ENCODE results near the gene E2F2. TPM values are rescaled to one million over a fixed set of nuclear protein-coding genes. Genes with fewer than 3 reads are reported as not detected.

E2F2 gene
- total RNA-seq, 1 donor from 2014 or later, result 23.5 TPM

DNA sequence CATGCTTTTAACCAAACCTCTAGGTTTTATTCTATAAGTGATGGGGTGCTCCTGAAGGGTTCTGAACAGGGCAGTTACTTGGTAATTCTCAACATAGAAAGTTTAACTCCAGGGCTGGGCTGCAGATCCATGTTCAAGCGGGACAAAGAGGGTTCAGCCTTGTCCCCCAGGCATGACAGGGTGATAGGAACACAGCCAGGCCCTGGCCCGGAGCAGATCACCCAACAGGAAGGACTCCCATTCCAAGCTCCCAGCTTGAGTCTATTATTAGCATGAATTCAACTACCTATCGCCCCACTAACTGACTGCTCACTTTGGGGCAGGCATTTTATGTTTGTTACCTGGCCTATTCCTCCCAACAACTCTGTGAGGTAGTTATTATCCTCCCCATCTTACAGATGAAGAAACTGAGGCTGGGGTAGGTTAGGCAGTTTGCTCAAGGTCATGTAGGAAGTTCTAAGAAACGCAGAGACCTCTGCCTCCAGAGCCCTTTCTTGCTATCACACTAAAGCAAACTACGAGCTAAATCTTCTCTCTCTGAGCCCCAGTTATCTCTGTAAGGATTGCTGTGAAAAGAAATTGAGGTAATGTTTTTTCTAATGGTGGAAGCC is 61.6 kb downstream of the E2F2 start:
- peaks cover 13% of the 10 kb centered on the region for H3K4me1 Mint-ChIP-seq
- no peak overlapping the region for H3K4me3 Mint-ChIP-seq
- no peak for DNase-seq (ENCODE audit: low read depth, low spot score)
- no peaks in the 10 kb centered on the region for H3K9me3 Mint-ChIP-seq
- no peaks in the 10 kb centered on the region for H3K27me3 Mint-ChIP-seq (ENCODE audit: low read depth)
- no peaks in the 10 kb centered on the region for H3K36me3 Mint-ChIP-seq (ENCODE audit: low read depth)
- TF ChIP-seq, protein P1, sequence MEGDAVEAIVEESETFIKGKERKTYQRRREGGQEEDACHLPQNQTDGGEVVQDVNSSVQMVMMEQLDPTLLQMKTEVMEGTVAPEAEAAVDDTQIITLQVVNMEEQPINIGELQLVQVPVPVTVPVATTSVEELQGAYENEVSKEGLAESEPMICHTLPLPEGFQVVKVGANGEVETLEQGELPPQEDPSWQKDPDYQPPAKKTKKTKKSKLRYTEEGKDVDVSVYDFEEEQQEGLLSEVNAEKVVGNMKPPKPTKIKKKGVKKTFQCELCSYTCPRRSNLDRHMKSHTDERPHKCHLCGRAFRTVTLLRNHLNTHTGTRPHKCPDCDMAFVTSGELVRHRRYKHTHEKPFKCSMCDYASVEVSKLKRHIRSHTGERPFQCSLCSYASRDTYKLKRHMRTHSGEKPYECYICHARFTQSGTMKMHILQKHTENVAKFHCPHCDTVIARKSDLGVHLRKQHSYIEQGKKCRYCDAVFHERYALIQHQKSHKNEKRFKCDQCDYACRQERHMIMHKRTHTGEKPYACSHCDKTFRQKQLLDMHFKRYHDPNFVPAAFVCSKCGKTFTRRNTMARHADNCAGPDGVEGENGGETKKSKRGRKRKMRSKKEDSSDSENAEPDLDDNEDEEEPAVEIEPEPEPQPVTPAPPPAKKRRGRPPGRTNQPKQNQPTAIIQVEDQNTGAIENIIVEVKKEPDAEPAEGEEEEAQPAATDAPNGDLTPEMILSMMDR (conservative IDR thresholded peaks at IDR 0.05), result no peak
- no peak overlapping the region for H3K27ac Mint-ChIP-seq (ENCODE audit: unreplicated experiment)

DNA sequence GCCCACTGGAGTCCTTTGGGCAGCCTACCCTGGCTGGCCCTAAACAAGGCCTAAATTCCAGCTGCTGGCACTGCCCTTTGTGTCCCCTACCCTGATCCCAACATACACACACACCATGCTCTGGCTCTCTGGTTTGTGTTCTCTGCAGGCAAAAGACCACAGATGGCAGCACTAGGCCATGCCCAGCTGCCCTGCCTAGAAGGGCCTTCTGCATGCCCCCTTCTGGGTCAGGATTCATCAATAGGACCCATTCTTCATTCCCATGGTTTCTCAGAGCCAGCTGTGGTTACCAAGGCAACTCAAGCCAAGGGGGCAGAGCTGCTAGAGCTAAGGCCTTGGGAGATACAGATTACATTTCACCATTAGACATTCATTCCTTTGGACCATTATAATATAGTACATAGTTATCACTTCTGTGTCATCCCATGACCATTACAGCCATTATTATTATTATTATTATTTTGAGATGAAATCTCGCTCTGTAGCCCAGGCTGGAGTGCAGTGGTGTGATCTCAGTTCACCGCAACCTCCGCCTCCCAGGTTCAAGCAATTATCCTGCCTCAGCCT is 64.5 kb downstream of the E2F2 start:
- H3K4me3 Mint-ChIP-seq, result no peak overlapping the region
- H3K36me3 Mint-ChIP-seq (ENCODE audit: low read depth), result no peaks in the 10 kb centered on the region
- TF ChIP-seq, protein P1 (conservative IDR thresholded peaks at IDR 0.05), result no peak
- no peaks in the 10 kb centered on the region for H3K27me3 Mint-ChIP-seq (ENCODE audit: low read depth)
- no peaks in the 10 kb centered on the region for H3K9me3 Mint-ChIP-seq
- DNase-seq (ENCODE audit: low read depth, low spot score), result no peak
- H3K27ac Mint-ChIP-seq (ENCODE audit: unreplicated experiment), result no peak overlapping the region
- H3K4me1 Mint-ChIP-seq, result peaks cover 13% of the 10 kb centered on the region

DNA sequence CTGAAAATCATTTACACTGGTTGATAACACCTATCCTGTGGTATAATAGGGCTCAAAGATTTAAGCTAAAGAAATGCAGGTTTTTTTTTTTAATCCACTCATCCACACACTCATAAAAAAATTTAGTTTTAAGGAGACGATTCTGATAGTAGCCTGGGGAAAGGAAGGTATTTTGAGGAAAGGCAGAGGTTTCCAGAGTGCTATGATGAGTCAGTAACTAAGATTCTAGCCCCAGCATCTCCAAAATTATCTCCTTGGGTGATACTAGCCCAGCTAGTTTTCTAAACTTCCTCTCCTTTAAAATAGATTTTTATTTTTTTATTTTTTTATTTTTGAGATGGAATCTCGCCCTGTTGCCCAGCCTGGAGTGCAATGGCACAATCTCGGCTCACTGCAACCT is 67.7 kb downstream of the E2F2 start:
- Mint-ChIP-seq H3K4me3 (no peak overlapping the region), H3K4me1 (peaks cover 9% of the 10 kb centered on the region), H3K27ac (ENCODE audit: unreplicated experiment) (no peak overlapping the region), H3K36me3 (ENCODE audit: low read depth) (no peaks in the 10 kb centered on the region), H3K27me3 (ENCODE audit: low read depth) (no peaks in the 10 kb centered on the region), H3K9me3 (no peaks in the 10 kb centered on the region)
- no peak for DNase-seq (ENCODE audit: low read depth, low spot score)
- TF ChIP-seq, protein P1 (conservative IDR thresholded peaks at IDR 0.05), result no peak

DNA sequence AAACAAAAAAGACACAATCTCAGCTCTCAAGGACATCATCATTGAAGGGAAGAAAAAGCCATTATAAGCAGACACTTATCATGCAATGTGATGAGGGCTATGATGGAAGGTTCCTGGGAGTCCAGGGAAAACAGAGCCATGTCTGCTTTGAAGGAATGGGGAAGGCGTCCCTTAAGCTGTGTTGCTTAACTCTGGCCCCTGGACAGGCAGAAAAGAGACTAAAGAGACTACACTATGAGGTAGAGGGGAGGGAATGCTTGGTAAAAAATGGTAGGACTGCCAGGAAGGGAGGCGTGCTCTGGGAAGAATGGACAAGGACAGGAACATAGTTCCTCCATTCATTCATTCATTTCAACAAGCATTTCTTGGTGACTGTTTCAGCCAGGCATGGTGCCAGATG is 68.3 kb downstream of the E2F2 start:
- peaks cover 9% of the 10 kb centered on the region for H3K4me1 Mint-ChIP-seq
- no peaks in the 10 kb centered on the region for H3K27me3 Mint-ChIP-seq (ENCODE audit: low read depth)
- H3K27ac Mint-ChIP-seq (ENCODE audit: unreplicated experiment), result no peak overlapping the region
- H3K9me3 Mint-ChIP-seq, result no peaks in the 10 kb centered on the region
- no peak for DNase-seq (ENCODE audit: low read depth, low spot score)
- no peaks in the 10 kb centered on the region for H3K36me3 Mint-ChIP-seq (ENCODE audit: low read depth)
- TF ChIP-seq, protein P1 (conservative IDR thresholded peaks at IDR 0.05), result no peak
- no peak overlapping the region for H3K4me3 Mint-ChIP-seq

DNA sequence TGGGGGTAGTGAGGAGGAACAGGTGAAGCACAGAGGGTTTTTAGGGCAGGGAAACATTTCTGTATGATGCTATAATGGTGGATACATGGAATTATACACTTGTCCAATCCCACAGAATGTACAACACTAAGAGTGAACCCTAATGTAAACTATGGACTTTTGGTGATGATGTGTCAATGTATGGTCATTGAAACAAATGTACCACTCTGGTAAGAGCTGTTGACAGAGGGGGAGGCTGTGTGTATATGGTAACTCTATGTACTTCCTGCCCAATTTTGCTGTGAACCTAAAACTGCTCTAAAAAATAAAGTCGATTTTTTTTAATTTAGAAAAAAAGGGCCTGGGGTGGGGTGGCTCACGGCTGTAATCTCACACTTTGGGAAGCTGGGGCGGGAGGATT is 70.0 kb downstream of the E2F2 start:
- TF ChIP-seq, protein P1 (conservative IDR thresholded peaks at IDR 0.05), result no peak
- Mint-ChIP-seq H3K27ac (ENCODE audit: unreplicated experiment) (no peak overlapping the region), H3K9me3 (no peaks in the 10 kb centered on the region), H3K4me1 (peaks cover 4% of the 10 kb centered on the region), H3K27me3 (ENCODE audit: low read depth) (no peaks in the 10 kb centered on the region), H3K36me3 (ENCODE audit: low read depth) (no peaks in the 10 kb centered on the region), H3K4me3 (no peak overlapping the region)
- no peak for DNase-seq (ENCODE audit: low read depth, low spot score)

Measured in neural crest cell (in vitro differentiated cells).